ENCODE measurements around the gene PANK3. TPM values are rescaled to one million over a fixed set of nuclear protein-coding genes. Genes with fewer than 3 reads are reported as not detected.

The PANK3 gene
- total RNA-seq, 2 donors from 2014 or later: 24.9 to 39.2 TPM

- Histone ChIP-seq H3K36me3 (peaks cover 7% of the 10 kb centered on the region), H3K27ac (no peak overlapping the region), H3K9me3 (no peaks in the 10 kb centered on the region), H3K27me3 (replicated peaks; ENCODE audit: insufficient read depth) (no peaks in the 10 kb centered on the region), H3K4me1 (ENCODE audit: control insufficient read depth in 1 of 2, low read depth in 2 of 2) (peaks cover 0 to 19% of the 10 kb centered on the region in 2 donors), H3K4me3 (no peak overlapping the region)
- ATAC-seq (ENCODE audit: insufficient number of reproducible peaks, low FRiP score, low read depth) (no peak), DNase-seq (ENCODE audit: low spot score) (no peak)
- TF ChIP-seq, protein P1, sequence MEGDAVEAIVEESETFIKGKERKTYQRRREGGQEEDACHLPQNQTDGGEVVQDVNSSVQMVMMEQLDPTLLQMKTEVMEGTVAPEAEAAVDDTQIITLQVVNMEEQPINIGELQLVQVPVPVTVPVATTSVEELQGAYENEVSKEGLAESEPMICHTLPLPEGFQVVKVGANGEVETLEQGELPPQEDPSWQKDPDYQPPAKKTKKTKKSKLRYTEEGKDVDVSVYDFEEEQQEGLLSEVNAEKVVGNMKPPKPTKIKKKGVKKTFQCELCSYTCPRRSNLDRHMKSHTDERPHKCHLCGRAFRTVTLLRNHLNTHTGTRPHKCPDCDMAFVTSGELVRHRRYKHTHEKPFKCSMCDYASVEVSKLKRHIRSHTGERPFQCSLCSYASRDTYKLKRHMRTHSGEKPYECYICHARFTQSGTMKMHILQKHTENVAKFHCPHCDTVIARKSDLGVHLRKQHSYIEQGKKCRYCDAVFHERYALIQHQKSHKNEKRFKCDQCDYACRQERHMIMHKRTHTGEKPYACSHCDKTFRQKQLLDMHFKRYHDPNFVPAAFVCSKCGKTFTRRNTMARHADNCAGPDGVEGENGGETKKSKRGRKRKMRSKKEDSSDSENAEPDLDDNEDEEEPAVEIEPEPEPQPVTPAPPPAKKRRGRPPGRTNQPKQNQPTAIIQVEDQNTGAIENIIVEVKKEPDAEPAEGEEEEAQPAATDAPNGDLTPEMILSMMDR (IDR thresholded peaks at IDR 0.05): no peak
These were observed 8.5 kb downstream of the PANK3 start for GRCh38 chr5:168570490-168571328.

- no peaks in the 10 kb centered on the region for H3K9me3 ChIP-seq
- ATAC-seq (ENCODE audit: insufficient number of reproducible peaks, low FRiP score, low read depth): no peak
- H3K4me1 ChIP-seq (ENCODE audit: control insufficient read depth in 1 of 2, low read depth in 2 of 2): peaks cover 0 to 8% of the 10 kb centered on the region in 2 donors
- H3K27me3 ChIP-seq (replicated peaks; ENCODE audit: insufficient read depth): no peaks in the 10 kb centered on the region
- DNase-seq (ENCODE audit: low spot score): no peak
- TF ChIP-seq, protein P1 (IDR thresholded peaks at IDR 0.05): no peak
- H3K4me3 ChIP-seq: no peak overlapping the region
- H3K27ac ChIP-seq: no peak overlapping the region
- H3K36me3 ChIP-seq: peaks cover 7% of the 10 kb centered on the region
These were observed 10.4 kb downstream of the PANK3 start for GRCh38 chr5:168568738-168569137.

DNA sequence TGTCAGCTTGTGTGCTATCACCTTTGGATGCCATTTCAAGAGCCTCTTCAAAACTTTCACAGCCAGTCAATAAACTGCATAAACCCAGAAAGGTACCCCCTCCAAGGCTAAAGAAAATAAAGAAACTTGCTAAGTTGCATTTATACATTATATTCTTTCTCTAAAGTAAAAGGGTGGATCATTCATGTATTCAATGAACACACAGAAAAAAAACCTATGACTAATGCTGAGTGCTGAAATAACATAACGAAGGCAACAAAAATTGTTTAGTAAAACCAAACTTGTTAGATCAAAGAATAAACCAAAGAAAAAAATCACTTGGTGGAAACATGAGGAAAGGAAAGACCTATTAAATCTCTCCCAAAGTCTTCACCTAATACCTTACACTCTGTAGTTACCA, 15.2 kb downstream of the PANK3 start:
- no peak overlapping the region for H3K4me3 ChIP-seq
- no peak for ATAC-seq (ENCODE audit: insufficient number of reproducible peaks, low FRiP score, low read depth)
- no peaks in the 10 kb centered on the region for H3K4me1 ChIP-seq (ENCODE audit: control insufficient read depth in 1 of 2, low read depth in 2 of 2)
- H3K27ac ChIP-seq: no peak overlapping the region
- H3K27me3 ChIP-seq (replicated peaks; ENCODE audit: insufficient read depth): no peaks in the 10 kb centered on the region
- peaks cover 7% of the 10 kb centered on the region for H3K36me3 ChIP-seq
- no peak for DNase-seq (ENCODE audit: low spot score)
- TF ChIP-seq, protein P1 (IDR thresholded peaks at IDR 0.05): no peak
- H3K9me3 ChIP-seq: no peaks in the 10 kb centered on the region

DNA sequence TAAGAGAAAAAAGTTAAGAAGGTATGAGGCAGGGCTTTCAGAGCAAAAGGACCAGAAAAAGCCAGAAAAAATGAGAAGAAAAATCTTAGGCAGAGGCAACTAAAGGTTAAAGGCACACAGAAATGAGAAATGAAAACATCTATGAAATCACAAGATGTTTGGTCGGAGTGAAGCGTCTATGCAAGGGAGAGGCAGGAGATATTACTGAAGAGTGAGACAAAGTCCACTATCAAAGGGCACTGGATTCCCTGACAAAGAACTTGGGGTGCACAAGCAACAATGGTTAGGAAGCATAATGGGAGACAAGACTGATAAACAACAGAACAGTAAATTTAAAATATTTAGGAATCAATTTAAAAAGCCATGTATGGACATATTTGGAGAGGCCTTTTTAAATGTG, 16.9 kb downstream of the PANK3 start:
- TF ChIP-seq, protein P1 (IDR thresholded peaks at IDR 0.05): no peak
- Histone ChIP-seq H3K36me3 (peaks cover 5% of the 10 kb centered on the region), H3K27ac (no peak overlapping the region)

DNA sequence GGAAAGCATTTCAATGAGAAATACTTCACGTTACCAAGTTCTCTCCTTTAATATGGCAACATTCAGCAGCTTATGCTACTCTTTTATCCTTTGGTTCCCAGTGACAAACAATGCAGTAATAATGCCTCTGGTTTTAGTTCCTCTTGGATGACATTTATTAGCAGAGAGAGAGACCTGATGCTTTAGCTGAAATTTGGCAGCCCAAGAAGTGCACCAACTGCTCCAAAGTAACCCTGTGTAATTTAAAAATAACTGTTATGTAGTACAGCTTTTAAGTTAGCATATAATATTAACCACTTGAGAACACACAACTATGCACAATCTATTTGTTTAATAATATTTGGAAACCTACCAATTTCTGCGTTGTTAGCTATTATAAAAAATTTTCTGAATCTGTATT, 21.8 kb downstream of the PANK3 start:
- peaks cover 8% of the 10 kb centered on the region for H3K36me3 ChIP-seq
- TF ChIP-seq, protein P1 (IDR thresholded peaks at IDR 0.05): no peak
- DNase-seq (ENCODE audit: low spot score) (no peak), ATAC-seq (ENCODE audit: insufficient number of reproducible peaks, low FRiP score, low read depth) (no peak)
- H3K4me3 ChIP-seq: no peak overlapping the region
- no peaks in the 10 kb centered on the region for H3K9me3 ChIP-seq
- H3K27ac ChIP-seq: no peak overlapping the region
- peaks cover 0 to 6% of the 10 kb centered on the region in 2 donors for H3K4me1 ChIP-seq (ENCODE audit: control insufficient read depth in 1 of 2, low read depth in 2 of 2)
- no peaks in the 10 kb centered on the region for H3K27me3 ChIP-seq (replicated peaks; ENCODE audit: insufficient read depth)

More for the DNA sequence above, 16.9 kb downstream of the PANK3 start:
- no peak for ATAC-seq (ENCODE audit: insufficient number of reproducible peaks, low FRiP score, low read depth)
- no peaks in the 10 kb centered on the region for H3K9me3 ChIP-seq
- H3K4me1 ChIP-seq (ENCODE audit: control insufficient read depth in 1 of 2, low read depth in 2 of 2): no peaks in the 10 kb centered on the region
- no peak overlapping the region for H3K4me3 ChIP-seq
- no peak for DNase-seq (ENCODE audit: low spot score)
- H3K27me3 ChIP-seq (replicated peaks; ENCODE audit: insufficient read depth): no peaks in the 10 kb centered on the region
